Measurements from ENCODE around the gene CXCR6.

CXCR6 gene

DNA sequence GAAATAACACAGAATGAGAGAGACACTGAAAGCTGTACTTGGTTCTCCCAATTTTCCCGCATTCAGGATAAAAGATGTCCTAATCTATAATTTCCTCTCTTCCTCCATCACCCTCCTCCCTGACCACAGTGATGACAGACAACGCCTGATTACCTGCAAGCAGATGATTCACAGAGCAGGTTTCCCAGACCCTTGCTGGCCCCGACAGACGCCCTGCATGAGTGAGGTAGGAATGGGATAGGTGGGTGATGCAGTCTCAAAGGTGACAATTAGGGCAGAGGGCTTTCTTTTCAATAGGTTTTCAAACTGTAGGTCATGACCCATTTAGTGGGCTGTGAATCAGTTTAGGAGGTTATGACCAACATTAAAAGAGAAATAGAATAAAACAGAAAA lies 5.2 kb upstream of the CXCR6 start:
- Mint-ChIP-seq H3K4me3 (no peak overlapping the region), H3K27ac (no peak overlapping the region), H3K9me3 (no peaks in the 10 kb centered on the region), H3K4me1 (peaks cover 44% of the 10 kb centered on the region), H3K27me3 (no peaks in the 10 kb centered on the region)
- ATAC-seq (no peak), DNase-seq (no peak)

DNA sequence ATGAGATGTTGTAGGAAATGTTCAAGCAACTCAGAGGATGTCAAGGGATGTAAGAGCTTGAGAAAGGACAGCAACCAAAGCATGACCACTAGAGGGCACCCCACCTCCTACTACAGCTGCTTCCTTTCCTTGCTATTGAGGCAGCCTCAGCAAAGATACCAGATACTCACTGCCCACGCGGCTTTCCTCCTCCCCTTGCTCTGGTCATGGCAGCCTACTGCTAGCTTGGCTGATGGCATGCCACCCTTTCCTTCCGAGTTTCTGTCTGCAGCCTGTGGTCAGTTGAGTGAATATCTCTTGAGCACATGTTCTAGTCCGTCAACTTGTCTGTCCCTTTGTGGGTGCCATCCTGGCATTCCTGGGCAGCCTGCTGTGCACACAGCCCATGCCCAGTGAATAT lies 4.4 kb upstream of the CXCR6 start:
- ATAC-seq (peak; percentile 77), DNase-seq (peak; percentile 77 to 84)
- no peak overlapping the region for H3K4me3 Mint-ChIP-seq
- H3K27ac Mint-ChIP-seq, result peak overlapping the region in 1 of 2 donors; percentile 6
- no peaks in the 10 kb centered on the region for H3K9me3 Mint-ChIP-seq
- peaks cover 52% of the 10 kb centered on the region for H3K4me1 Mint-ChIP-seq
- H3K27me3 Mint-ChIP-seq, result no peaks in the 10 kb centered on the region

- Mint-ChIP-seq H3K4me3 (no peak overlapping the region), H3K4me1 (peaks cover 55% of the 10 kb centered on the region), H3K27ac (no peak overlapping the region), H3K9me3 (no peaks in the 10 kb centered on the region), H3K27me3 (no peaks in the 10 kb centered on the region)
- ATAC-seq (peak; percentile 55), DNase-seq (no peak)
Measured at GRCh38 chr3:45939341-45939771, 3.9 kb upstream of the CXCR6 start.

- Mint-ChIP-seq H3K9me3 (no peaks in the 10 kb centered on the region), H3K27me3 (no peaks in the 10 kb centered on the region), H3K4me1 (peaks cover 59% of the 10 kb centered on the region), H3K4me3 (no peak overlapping the region), H3K27ac (peak overlapping the region in 1 of 2 donors; percentile 56)
- DNase-seq (no peak), ATAC-seq (no peak)
Measured at GRCh38 chr3:45940004-45940780, 3.1 kb upstream of the CXCR6 start.

- peaks cover 65% of the 10 kb centered on the region for H3K4me1 Mint-ChIP-seq
- H3K27ac Mint-ChIP-seq, result peak overlapping the region in 1 of 2 donors; percentile 56
- DNase-seq, result no peak
- no peak for ATAC-seq
- H3K9me3 Mint-ChIP-seq, result no peaks in the 10 kb centered on the region
- H3K27me3 Mint-ChIP-seq, result no peaks in the 10 kb centered on the region
- no peak overlapping the region for H3K4me3 Mint-ChIP-seq
Measured at GRCh38 chr3:45940781-45941365, 2.4 kb upstream of the CXCR6 start.

GRCh38 chr3:45942051-45942825 lies 1.0 kb upstream of the CXCR6 start:
- Mint-ChIP-seq H3K4me3 (peak overlapping the region in 1 of 2 donors; percentile 22), H3K4me1 (peaks cover 79% of the 10 kb centered on the region), H3K9me3 (no peaks in the 10 kb centered on the region), H3K27ac (peak overlapping the region in 1 of 2 donors; percentile 57), H3K27me3 (no peaks in the 10 kb centered on the region)
- DNase-seq (no peak), ATAC-seq (no peak)

DNA sequence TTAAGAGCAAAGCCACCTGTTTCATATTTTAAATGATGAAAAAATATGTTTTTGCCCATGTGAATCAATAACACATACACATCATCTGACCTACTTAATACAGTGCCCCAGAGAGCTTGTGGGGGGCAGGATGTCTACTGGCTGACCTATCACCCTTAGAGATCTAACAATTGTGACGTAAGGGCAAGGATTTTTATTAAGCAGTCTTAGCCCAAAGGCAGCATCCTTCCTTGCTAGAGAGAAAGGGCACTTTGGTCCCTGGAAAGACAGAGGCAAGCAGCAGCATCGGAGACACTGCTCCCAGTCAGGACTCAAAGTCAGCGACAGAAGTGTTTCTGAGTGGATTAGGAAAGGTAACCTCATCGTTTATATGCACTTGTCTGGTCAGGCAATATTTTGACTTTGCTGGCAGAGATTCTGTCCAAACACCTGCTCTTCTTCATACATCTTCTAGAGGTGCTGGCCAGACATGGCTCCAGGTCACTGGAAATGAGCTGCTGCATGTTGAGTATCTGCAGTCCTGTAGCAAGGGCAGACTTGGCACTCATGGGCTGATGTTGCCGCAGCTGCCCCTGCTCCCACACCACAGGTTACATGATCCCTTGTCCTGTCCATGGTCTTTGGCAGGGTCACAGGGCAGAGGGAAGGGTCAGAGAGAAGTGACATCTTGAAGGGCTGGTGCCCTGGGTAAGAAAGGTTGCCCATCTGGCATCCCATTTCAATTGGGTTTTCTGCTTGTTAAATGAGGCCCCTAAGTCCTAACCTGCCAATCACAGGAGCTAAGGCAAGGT lies 1.8 kb downstream of the CXCR6 start:
- Mint-ChIP-seq H3K27ac (peak overlapping the region in 1 of 2 donors; percentile 33), H3K4me1 (peaks cover 88% of the 10 kb centered on the region), H3K4me3 (no peak overlapping the region), H3K27me3 (no peaks in the 10 kb centered on the region), H3K9me3 (no peaks in the 10 kb centered on the region)
- DNase-seq (no peak), ATAC-seq (no peak)

DNA sequence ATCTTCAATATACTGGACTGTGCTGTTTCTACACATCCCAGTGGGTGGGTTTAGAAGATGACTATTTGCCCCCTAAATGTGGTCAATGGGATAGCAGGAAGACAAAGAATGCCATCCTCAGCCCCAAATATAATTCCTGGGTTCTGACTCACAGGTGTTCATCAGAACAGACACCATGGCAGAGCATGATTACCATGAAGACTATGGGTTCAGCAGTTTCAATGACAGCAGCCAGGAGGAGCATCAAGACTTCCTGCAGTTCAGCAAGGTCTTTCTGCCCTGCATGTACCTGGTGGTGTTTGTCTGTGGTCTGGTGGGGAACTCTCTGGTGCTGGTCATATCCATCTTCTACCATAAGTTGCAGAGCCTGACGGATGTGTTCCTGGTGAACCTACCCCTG lies 3.0 kb downstream of the CXCR6 start:
- DNase-seq (no peak), ATAC-seq (no peak)
- Mint-ChIP-seq H3K4me3 (no peak overlapping the region), H3K27me3 (no peaks in the 10 kb centered on the region), H3K9me3 (no peaks in the 10 kb centered on the region), H3K4me1 (peaks cover 90% of the 10 kb centered on the region), H3K27ac (no peak overlapping the region)

DNA sequence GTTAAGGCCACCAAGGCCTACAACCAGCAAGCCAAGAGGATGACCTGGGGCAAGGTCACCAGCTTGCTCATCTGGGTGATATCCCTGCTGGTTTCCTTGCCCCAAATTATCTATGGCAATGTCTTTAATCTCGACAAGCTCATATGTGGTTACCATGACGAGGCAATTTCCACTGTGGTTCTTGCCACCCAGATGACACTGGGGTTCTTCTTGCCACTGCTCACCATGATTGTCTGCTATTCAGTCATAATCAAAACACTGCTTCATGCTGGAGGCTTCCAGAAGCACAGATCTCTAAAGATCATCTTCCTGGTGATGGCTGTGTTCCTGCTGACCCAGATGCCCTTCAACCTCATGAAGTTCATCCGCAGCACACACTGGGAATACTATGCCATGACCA lies 3.6 kb downstream of the CXCR6 start:
- no peak for ATAC-seq
- Mint-ChIP-seq H3K4me3 (no peak overlapping the region), H3K4me1 (peaks cover 92% of the 10 kb centered on the region), H3K9me3 (no peaks in the 10 kb centered on the region), H3K27ac (no peak overlapping the region), H3K27me3 (no peaks in the 10 kb centered on the region)
- no peak for DNase-seq

- Mint-ChIP-seq H3K27ac (no peak overlapping the region), H3K4me1 (peaks cover 92% of the 10 kb centered on the region), H3K4me3 (no peak overlapping the region), H3K27me3 (no peaks in the 10 kb centered on the region), H3K9me3 (no peaks in the 10 kb centered on the region)
- DNase-seq, result no peak
- ATAC-seq, result no peak
Measured at GRCh38 chr3:45947361-45947760, 4.1 kb downstream of the CXCR6 start.

DNA sequence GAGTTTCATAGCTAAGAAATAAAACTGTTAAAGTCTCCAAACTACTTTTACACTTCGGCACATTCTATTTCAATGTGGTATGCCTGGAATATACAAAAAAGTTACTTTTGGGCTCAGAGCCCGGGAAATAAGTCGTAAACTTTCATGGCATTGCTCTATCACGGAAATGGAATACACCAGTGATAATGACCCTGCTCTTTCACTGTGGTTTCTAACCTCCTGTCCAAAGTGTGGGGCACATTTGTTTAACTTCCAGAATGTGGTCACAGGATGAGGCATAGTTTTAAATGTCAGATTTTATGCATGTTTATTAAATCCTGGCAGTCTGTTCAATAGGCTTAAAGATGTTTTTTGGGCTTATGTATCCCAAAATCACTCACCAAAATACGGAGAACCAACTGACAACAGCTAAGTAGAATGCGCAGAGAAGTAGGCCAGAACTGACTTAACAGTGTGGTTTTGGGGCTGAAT lies 5.1 kb downstream of the CXCR6 start:
- ATAC-seq (no peak), DNase-seq (no peak)
- H3K27ac Mint-ChIP-seq, result peak overlapping the region in 1 of 2 donors; percentile 49
- no peak overlapping the region for H3K4me3 Mint-ChIP-seq
- H3K9me3 Mint-ChIP-seq, result no peaks in the 10 kb centered on the region
- no peaks in the 10 kb centered on the region for H3K27me3 Mint-ChIP-seq
- H3K4me1 Mint-ChIP-seq, result peaks cover 92% of the 10 kb centered on the region

DNA sequence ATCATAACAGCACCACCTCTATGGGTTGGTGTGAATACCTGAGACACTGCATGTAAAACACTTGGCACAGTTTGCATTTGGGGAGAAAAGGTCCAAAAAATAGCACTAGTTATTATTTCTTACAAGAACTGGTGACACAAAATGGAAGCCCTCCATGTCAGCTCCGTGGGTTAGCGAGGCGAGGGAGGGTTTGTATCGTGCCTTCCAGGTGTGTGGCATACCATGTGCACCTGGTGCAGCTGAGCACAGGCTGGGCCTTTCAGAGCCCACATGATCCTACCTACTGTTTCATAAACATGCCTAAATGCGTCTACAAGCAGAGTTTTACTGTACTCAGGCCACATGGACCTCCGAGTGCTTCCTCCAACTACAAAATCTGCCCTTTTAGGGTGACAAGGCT lies 5.6 kb downstream of the CXCR6 start:
- no peak for ATAC-seq
- Mint-ChIP-seq H3K9me3 (no peaks in the 10 kb centered on the region), H3K4me3 (peak overlapping the region in 1 of 2 donors; percentile 21), H3K4me1 (peaks cover 91% of the 10 kb centered on the region), H3K27me3 (no peaks in the 10 kb centered on the region), H3K27ac (no peak overlapping the region)
- DNase-seq, result no peak

- H3K9me3 Mint-ChIP-seq, result no peaks in the 10 kb centered on the region
- peak overlapping the region; percentile 10 to 33 for H3K4me3 Mint-ChIP-seq
- no peaks in the 10 kb centered on the region for H3K27me3 Mint-ChIP-seq
- no peak overlapping the region for H3K27ac Mint-ChIP-seq
- DNase-seq, result peak in 1 of 2 donors; percentile 8
- ATAC-seq, result no peak
- H3K4me1 Mint-ChIP-seq, result peaks cover 94% of the 10 kb centered on the region
Measured at GRCh38 chr3:45949432-45949831, 6.2 kb downstream of the CXCR6 start.

DNA sequence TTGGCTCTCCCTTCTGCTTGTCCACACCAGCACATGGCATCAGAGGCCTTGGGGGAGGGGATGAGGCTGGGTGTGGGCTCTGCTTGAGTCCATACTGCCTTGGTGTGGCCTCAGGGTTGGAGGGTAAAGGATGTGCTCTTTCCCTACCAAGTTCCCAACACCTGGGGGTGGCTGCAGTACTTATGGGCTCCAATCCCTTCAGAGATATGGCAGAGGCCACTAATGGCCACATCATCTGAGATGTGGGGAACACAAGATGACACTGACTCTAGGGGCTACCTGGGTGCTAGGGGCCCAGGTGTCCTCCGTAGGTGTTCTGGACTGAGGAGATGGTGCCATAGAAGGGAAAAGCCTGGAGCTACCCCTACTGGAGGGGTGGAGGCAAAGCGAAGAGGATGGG lies 6.9 kb downstream of the CXCR6 start:
- DNase-seq, result no peak
- ATAC-seq, result no peak
- H3K4me3 Mint-ChIP-seq, result peak overlapping the region; percentile 33 to 62
- H3K9me3 Mint-ChIP-seq, result no peaks in the 10 kb centered on the region
- peaks cover 93% of the 10 kb centered on the region for H3K4me1 Mint-ChIP-seq
- peak overlapping the region in 1 of 2 donors; percentile 79 for H3K27ac Mint-ChIP-seq
- H3K27me3 Mint-ChIP-seq, result no peaks in the 10 kb centered on the region

Data from stimulated activated naive CD8-positive, alpha-beta T cell treated with anti-CD3 and anti-CD28 coated beads, Interleukin-15, amount 100 ng/mL, for 72 hours (primary cell).